Measurements from ENCODE around the gene EEF1G. TPM values are rescaled to one million over a fixed set of nuclear protein-coding genes. Genes with fewer than 3 reads are reported as not detected.

The EEF1G gene
- total and polyA plus RNA-seq, 2 of the 13 experiments (the other 11 are each of a cell fraction or from before 2014, with no cell fraction given) = 1,787 to 2,144 TPM

GRCh38 chr11:62611705-62612365 lies 38.1 kb upstream of the EEF1G start (continued):
- TF ChIP-seq, protein P1, sequence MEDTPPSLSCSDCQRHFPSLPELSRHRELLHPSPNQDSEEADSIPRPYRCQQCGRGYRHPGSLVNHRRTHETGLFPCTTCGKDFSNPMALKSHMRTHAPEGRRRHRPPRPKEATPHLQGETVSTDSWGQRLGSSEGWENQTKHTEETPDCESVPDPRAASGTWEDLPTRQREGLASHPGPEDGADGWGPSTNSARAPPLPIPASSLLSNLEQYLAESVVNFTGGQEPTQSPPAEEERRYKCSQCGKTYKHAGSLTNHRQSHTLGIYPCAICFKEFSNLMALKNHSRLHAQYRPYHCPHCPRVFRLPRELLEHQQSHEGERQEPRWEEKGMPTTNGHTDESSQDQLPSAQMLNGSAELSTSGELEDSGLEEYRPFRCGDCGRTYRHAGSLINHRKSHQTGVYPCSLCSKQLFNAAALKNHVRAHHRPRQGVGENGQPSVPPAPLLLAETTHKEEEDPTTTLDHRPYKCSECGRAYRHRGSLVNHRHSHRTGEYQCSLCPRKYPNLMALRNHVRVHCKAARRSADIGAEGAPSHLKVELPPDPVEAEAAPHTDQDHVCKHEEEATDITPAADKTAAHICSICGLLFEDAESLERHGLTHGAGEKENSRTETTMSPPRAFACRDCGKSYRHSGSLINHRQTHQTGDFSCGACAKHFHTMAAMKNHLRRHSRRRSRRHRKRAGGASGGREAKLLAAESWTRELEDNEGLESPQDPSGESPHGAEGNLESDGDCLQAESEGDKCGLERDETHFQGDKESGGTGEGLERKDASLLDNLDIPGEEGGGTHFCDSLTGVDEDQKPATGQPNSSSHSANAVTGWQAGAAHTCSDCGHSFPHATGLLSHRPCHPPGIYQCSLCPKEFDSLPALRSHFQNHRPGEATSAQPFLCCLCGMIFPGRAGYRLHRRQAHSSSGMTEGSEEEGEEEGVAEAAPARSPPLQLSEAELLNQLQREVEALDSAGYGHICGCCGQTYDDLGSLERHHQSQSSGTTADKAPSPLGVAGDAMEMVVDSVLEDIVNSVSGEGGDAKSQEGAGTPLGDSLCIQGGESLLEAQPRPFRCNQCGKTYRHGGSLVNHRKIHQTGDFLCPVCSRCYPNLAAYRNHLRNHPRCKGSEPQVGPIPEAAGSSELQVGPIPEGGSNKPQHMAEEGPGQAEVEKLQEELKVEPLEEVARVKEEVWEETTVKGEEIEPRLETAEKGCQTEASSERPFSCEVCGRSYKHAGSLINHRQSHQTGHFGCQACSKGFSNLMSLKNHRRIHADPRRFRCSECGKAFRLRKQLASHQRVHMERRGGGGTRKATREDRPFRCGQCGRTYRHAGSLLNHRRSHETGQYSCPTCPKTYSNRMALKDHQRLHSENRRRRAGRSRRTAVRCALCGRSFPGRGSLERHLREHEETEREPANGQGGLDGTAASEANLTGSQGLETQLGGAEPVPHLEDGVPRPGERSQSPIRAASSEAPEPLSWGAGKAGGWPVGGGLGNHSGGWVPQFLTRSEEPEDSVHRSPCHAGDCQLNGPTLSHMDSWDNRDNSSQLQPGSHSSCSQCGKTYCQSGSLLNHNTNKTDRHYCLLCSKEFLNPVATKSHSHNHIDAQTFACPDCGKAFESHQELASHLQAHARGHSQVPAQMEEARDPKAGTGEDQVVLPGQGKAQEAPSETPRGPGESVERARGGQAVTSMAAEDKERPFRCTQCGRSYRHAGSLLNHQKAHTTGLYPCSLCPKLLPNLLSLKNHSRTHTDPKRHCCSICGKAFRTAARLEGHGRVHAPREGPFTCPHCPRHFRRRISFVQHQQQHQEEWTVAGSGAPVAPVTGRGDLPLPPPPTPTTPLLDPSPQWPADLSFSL (CRISPR knock-in tag; IDR thresholded peaks at IDR 0.05) = no peak
- TF ChIP-seq ZNF3 (CRISPR knock-in tag; IDR thresholded peaks at IDR 0.05) = no peak
- no peak for TF ChIP-seq NBN (conservative IDR thresholded peaks at IDR 0.05)
- TF ChIP-seq KLF11 (CRISPR knock-in tag; IDR thresholded peaks at IDR 0.05) = 0 out of 2 replicates have a peak, but pooled peaks have one; percentile 33
- no peak for TF ChIP-seq KLF16 (CRISPR knock-in tag; IDR thresholded peaks at IDR 0.05)
- TF ChIP-seq IRF2 (CRISPR knock-in tag; IDR thresholded peaks at IDR 0.05) = peak; percentile 47; the same call in 1 of the 2 replicates
- 0 out of 2 replicates have a peak, but pooled peaks have one; percentile 24 for TF ChIP-seq SOX5 (CRISPR knock-in tag; IDR thresholded peaks at IDR 0.05; ENCODE audit: borderline replicate concordance)
- TF ChIP-seq ZNF781 (CRISPR knock-in tag; IDR thresholded peaks at IDR 0.05; ENCODE audit: borderline replicate concordance, not compliant biosample characterization) = no peak
- TF ChIP-seq ZNF383 (CRISPR knock-in tag; IDR thresholded peaks at IDR 0.05; ENCODE audit: borderline replicate concordance) = 0 out of 2 replicates have a peak, but pooled peaks have one; percentile 65
- peak; percentile 37; the same call in 1 of the 2 replicates for TF ChIP-seq KDM1A (CRISPR knock-in tag; IDR thresholded peaks at IDR 0.05)
- no peak for TF ChIP-seq MBD4 (IDR thresholded peaks at IDR 0.05; ENCODE audit: borderline replicate concordance, low read length)
- TF ChIP-seq ZC3H4 (CRISPR knock-in tag; IDR thresholded peaks at IDR 0.05; ENCODE audit: borderline replicate concordance) = no peak
- no peak for TF ChIP-seq GABPA (IDR thresholded peaks at IDR 0.05; ENCODE audit: low read depth, low read length)
- no peak for TF ChIP-seq GABPA (CRISPR knock-in tag; IDR thresholded peaks at IDR 0.05; ENCODE audit: low read depth)
- no peak; the same call in 1 of the 2 replicates for TF ChIP-seq ZBTB7B (CRISPR knock-in tag; IDR thresholded peaks at IDR 0.05)
- TF ChIP-seq ZNF703 (CRISPR knock-in tag; IDR thresholded peaks at IDR 0.05; ENCODE audit: borderline replicate concordance) = no peak
- no peak for TF ChIP-seq ZNF282 (IDR thresholded peaks at IDR 0.05; ENCODE audit: partially characterized antibody)
- TF ChIP-seq, protein P2, sequence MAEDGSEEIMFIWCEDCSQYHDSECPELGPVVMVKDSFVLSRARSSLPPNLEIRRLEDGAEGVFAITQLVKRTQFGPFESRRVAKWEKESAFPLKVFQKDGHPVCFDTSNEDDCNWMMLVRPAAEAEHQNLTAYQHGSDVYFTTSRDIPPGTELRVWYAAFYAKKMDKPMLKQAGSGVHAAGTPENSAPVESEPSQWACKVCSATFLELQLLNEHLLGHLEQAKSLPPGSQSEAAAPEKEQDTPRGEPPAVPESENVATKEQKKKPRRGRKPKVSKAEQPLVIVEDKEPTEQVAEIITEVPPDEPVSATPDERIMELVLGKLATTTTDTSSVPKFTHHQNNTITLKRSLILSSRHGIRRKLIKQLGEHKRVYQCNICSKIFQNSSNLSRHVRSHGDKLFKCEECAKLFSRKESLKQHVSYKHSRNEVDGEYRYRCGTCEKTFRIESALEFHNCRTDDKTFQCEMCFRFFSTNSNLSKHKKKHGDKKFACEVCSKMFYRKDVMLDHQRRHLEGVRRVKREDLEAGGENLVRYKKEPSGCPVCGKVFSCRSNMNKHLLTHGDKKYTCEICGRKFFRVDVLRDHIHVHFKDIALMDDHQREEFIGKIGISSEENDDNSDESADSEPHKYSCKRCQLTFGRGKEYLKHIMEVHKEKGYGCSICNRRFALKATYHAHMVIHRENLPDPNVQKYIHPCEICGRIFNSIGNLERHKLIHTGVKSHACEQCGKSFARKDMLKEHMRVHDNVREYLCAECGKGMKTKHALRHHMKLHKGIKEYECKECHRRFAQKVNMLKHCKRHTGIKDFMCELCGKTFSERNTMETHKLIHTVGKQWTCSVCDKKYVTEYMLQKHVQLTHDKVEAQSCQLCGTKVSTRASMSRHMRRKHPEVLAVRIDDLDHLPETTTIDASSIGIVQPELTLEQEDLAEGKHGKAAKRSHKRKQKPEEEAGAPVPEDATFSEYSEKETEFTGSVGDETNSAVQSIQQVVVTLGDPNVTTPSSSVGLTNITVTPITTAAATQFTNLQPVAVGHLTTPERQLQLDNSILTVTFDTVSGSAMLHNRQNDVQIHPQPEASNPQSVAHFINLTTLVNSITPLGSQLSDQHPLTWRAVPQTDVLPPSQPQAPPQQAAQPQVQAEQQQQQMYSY (CRISPR knock-in tag; IDR thresholded peaks at IDR 0.05) = peak; percentile 69
- TF ChIP-seq ZFAT (CRISPR knock-in tag; conservative IDR thresholded peaks at IDR 0.05) = no peak

Measured in HepG2 (cell line).